H1 (cell line): ENCODE data around the gene BCL2L11. TPM values are rescaled to one million over a fixed set of nuclear protein-coding genes. Genes with fewer than 3 reads are reported as not detected.

ENCODE experiments used
- CTCF ChIA-PET: fragments of 300-600 bp; sonication (Branson Sonifier 250); formaldehyde crosslinking; loops from one replicate; lab custom pipeline; 2021; ENCODE audit not compliant: partially characterized antibody; lab: Charles Lee
- POLR2A ChIA-PET: fragments of 300-600 bp; sonication (Branson Sonifier 250); formaldehyde crosslinking; loops from one replicate; lab custom pipeline; 2021; ENCODE audit warnings: inconsistent platforms; ENCODE audit not compliant: partially characterized antibody; lab: Charles Lee
- DNase-seq, 2 experiments: peaks; one replicate each; pipeline versions ENCODE4 v3.0.0 to v3.0.0-alpha.2; 2010 to 2022; ENCODE audit warnings: low spot score in 2 of 2, low read depth in 1 of 2, mixed read lengths in 1 of 2
- FAIRE-seq: peaks from 2 replicates; lab custom pipeline; 2011; peaks lifted over from hg19 to GRCh38; lab: Jason Lieb, UNC
- H2AFZ ChIP-seq: 2 replicates; pipeline ENCODE4 v1.8.1; 2012; ENCODE audit warnings: low read length, inconsistent platforms
- H2AK5ac ChIP-seq: 2 replicates; pipeline ENCODE4 v1.6.1; 2013; ENCODE audit warnings: low read depth, low read length
- H2BK120ac ChIP-seq: replicated peaks from 2 replicates; pipeline ENCODE3; 2013; ENCODE audit warnings: low read depth, low read length, inconsistent platforms
- H2BK12ac ChIP-seq: 2 replicates; pipeline ENCODE4 v1.6.1; 2013; ENCODE audit warnings: low read depth, low read length
- H2BK15ac ChIP-seq: 2 replicates; pipeline ENCODE4 v1.6.1; 2013; ENCODE audit warnings: low read length
- H2BK20ac ChIP-seq: 2 replicates; pipeline ENCODE4 v1.6.1; 2013; ENCODE audit warnings: low read length
- H2BK5ac ChIP-seq: 2 replicates; pipeline ENCODE4 v1.6.1; 2013; ENCODE audit warnings: low read depth, low read length
- H3K14ac ChIP-seq: 2 replicates; pipeline ENCODE4 v1.6.1; 2013; ENCODE audit warnings: inconsistent platforms; ENCODE audit not compliant: insufficient read length
- H3K18ac ChIP-seq: 2 replicates; pipeline ENCODE4 v1.6.1; 2013; ENCODE audit warnings: low read length; ENCODE audit errors: extremely low read depth
- H3K23ac ChIP-seq: 2 replicates; pipeline ENCODE4 v1.6.1; 2013; ENCODE audit warnings: inconsistent platforms; ENCODE audit not compliant: insufficient read length
- H3K23me2 ChIP-seq: 2 replicates; pipeline ENCODE4 v1.6.1; 2013; ENCODE audit warnings: low read depth, low read length
- H3K27ac ChIP-seq: 2 replicates; pipeline ENCODE4 v1.6.1; 2011; ENCODE audit warnings: low read depth, low read length, inconsistent platforms
- H3K27me3 ChIP-seq, 4 experiments: replicated peaks in 1 of 4; 1 replicate in 1 of 4; 2 replicates in 3 of 4; pipeline versions ENCODE4 v1.6.1 to v1.8.1; 2011 to 2013; ENCODE audit warnings: low read length in 3 of 4, mild to moderate bottlenecking in 3 of 4, inconsistent platforms in 2 of 4, mixed read lengths in 2 of 4, moderate library complexity in 1 of 4; ENCODE audit not compliant: control insufficient read depth in 3 of 4, insufficient read depth in 3 of 4; ENCODE audit errors: extremely low read depth in 1 of 4
- H3K36me3 ChIP-seq, 4 experiments: 2 replicates each; pipeline versions ENCODE4 v1.6.1 to v1.8.1; 2011 to 2013; ENCODE audit warnings: mild to moderate bottlenecking in 4 of 4, low read length in 3 of 4, moderate library complexity in 2 of 4, control low read depth in 1 of 4, inconsistent platforms in 1 of 4; ENCODE audit not compliant: insufficient read depth in 4 of 4, control insufficient read depth in 2 of 4
- H3K4ac ChIP-seq: replicated peaks from 2 replicates; pipeline ENCODE3; 2013; ENCODE audit warnings: low read length, low read depth, mixed read lengths, inconsistent platforms; ENCODE audit not compliant: insufficient read length
- H3K4me1 ChIP-seq, 4 experiments: replicated peaks in 1 of 4; 1 replicate in 1 of 4; 2 replicates in 3 of 4; pipeline versions ENCODE4 v1.6.1 to v1.8.1; 2011 to 2013; ENCODE audit warnings: low read length in 3 of 4, inconsistent platforms in 2 of 4, mixed read lengths in 1 of 4; ENCODE audit not compliant: insufficient read depth in 4 of 4, control insufficient read depth in 3 of 4
- H3K4me2 ChIP-seq, 2 experiments: 2 replicates each; pipeline versions ENCODE4 v1.6.1 to v1.8.1; 2011 to 2013; ENCODE audit warnings: low read depth in 2 of 2, low read length in 2 of 2, control low read depth in 1 of 2, inconsistent platforms in 1 of 2, mild to moderate bottlenecking in 1 of 2; ENCODE audit not compliant: insufficient read depth in 1 of 2
- H3K4me3 ChIP-seq, 4 experiments: fragments of 200-600, 300-600 bp in 1 of 4; sonication (generic), shearing (Covaris generic), sonication (Bioruptor Twin) in 1 of 4; 2 replicates each; pipeline versions ENCODE4 v1.5.1 to v1.8.1; 2011 to 2016; ENCODE audit warnings: low read length in 4 of 4, low read depth in 3 of 4, control low read depth in 2 of 4, inconsistent platforms in 2 of 4, mild to moderate bottlenecking in 2 of 4, mixed read lengths in 1 of 4, moderate library complexity in 1 of 4; ENCODE audit not compliant: insufficient read depth in 2 of 4; ENCODE audit errors: extremely low read depth in 1 of 4
- H3K56ac ChIP-seq: replicated peaks from 2 replicates; pipeline ENCODE3; 2013; ENCODE audit warnings: low read depth, mild to moderate bottlenecking, mixed read lengths, low read length, inconsistent platforms; ENCODE audit not compliant: insufficient read length
- H3K79me1 ChIP-seq: 2 replicates; pipeline ENCODE4 v1.6.1; 2013; ENCODE audit warnings: low read depth, low read length, control low read depth
- H3K79me2 ChIP-seq, 2 experiments: 2 replicates each; pipeline versions ENCODE4 v1.6.1 to v1.8.1; 2012 to 2013; ENCODE audit warnings: low read length in 2 of 2, mild to moderate bottlenecking in 2 of 2, inconsistent platforms in 1 of 2; ENCODE audit not compliant: insufficient read depth in 2 of 2, control insufficient read depth in 1 of 2
- H3K9ac ChIP-seq, 4 experiments: replicated peaks in 1 of 4; 1 replicate in 1 of 4; 2 replicates in 3 of 4; pipeline versions ENCODE4 v1.6.1 to v1.8.1; 2011 to 2013; ENCODE audit warnings: low read depth in 3 of 4, low read length in 3 of 4, control low read depth in 2 of 4, mild to moderate bottlenecking in 2 of 4, moderate library complexity in 2 of 4, inconsistent platforms in 1 of 4; ENCODE audit errors: extremely low read depth in 1 of 4
- H3K9me3 ChIP-seq, 2 experiments: 2 replicates each; pipeline versions ENCODE4 v1.6.1 to v1.8.1; 2012 to 2013; ENCODE audit warnings: mild to moderate bottlenecking in 2 of 2, moderate library complexity in 2 of 2, control low read depth in 1 of 2, inconsistent platforms in 1 of 2, low read depth in 1 of 2, low read length in 1 of 2, mixed read lengths in 1 of 2; ENCODE audit not compliant: insufficient read depth in 2 of 2
- H4K20me1 ChIP-seq, 2 experiments: replicated peaks in 1 of 2; 2 replicates each; pipeline versions ENCODE3 to v1.8.1; 2011 to 2013; ENCODE audit warnings: inconsistent platforms in 2 of 2, low read length in 2 of 2, mild to moderate bottlenecking in 1 of 2; ENCODE audit not compliant: insufficient read depth in 2 of 2, control insufficient read depth in 1 of 2
- H4K5ac ChIP-seq: 2 replicates; pipeline ENCODE4 v1.6.1; 2013; ENCODE audit warnings: low read length, low read depth, mixed read lengths, inconsistent platforms; ENCODE audit not compliant: insufficient read length
- H4K8ac ChIP-seq: 2 replicates; pipeline ENCODE4 v1.8.0; 2013; ENCODE audit warnings: mild to moderate bottlenecking, moderate library complexity, low read length, inconsistent platforms; ENCODE audit not compliant: insufficient read depth; ENCODE audit errors: extremely low read depth
- H4K91ac ChIP-seq: replicated peaks from 2 replicates; pipeline ENCODE3; 2013; ENCODE audit warnings: low read length, mixed read lengths, inconsistent platforms; ENCODE audit not compliant: insufficient read length
- ATF2 ChIP-seq: IDR thresholded peaks from 2 replicates; pipeline ENCODE4 v1.6.1; 2012; ENCODE audit warnings: low read length, inconsistent platforms
- CBX8 ChIP-seq: fragments of 300-800, 300-1000 bp; sonication (generic); IDR thresholded peaks from 2 replicates; pipeline ENCODE4 v1.7.1; 2016; ENCODE audit warnings: low read depth, low read length, borderline replicate concordance
- CEBPB ChIP-seq: IDR thresholded peaks from 2 replicates; pipeline ENCODE4 v1.6.1; 2012; ENCODE audit warnings: low read depth, low read length
- FOSL1 ChIP-seq: IDR thresholded peaks from 2 replicates; pipeline ENCODE4 v1.6.1; 2011; ENCODE audit warnings: mild to moderate bottlenecking, low read depth, low read length, moderate library complexity; ENCODE audit not compliant: insufficient read depth
- HDAC2 ChIP-seq, 2 experiments: fragments of 300-600 bp in 1 of 2; sonication (generic) in 1 of 2; IDR thresholded peaks; 2 replicates each; pipeline ENCODE4 v1.6.1; 2011 to 2012; ENCODE audit warnings: low read depth in 2 of 2, low read length in 2 of 2, mild to moderate bottlenecking in 2 of 2, moderate library complexity in 2 of 2, borderline replicate concordance in 1 of 2, inconsistent platforms in 1 of 2
- HDAC6 ChIP-seq: IDR thresholded peaks from one replicate; pipeline ENCODE4 v1.7.1; 2012; ENCODE audit warnings: low read depth, mild to moderate bottlenecking, inconsistent platforms, low read length, moderate library complexity
- PHF8 ChIP-seq: fragments of 200-600 bp; sonication (generic); conservative IDR thresholded peaks from 2 replicates; pipeline ENCODE4 v1.7.1; 2012; ENCODE audit warnings: low read depth, mild to moderate bottlenecking, inconsistent platforms, low read length, moderate library complexity
- SIN3A ChIP-seq, 2 experiments: IDR thresholded peaks in 1 of 2; conservative IDR thresholded peaks in 1 of 2; 2 replicates each; pipeline ENCODE4 v1.6.1; 2011 to 2012; ENCODE audit warnings: low read length in 2 of 2, improper control_type of control experiment in 1 of 2, low read depth in 1 of 2, mild to moderate bottlenecking in 1 of 2
- SIRT6 ChIP-seq: IDR thresholded peaks from one replicate; pipeline ENCODE4 v1.7.1; 2012; ENCODE audit warnings: low read length, inconsistent platforms
- SIX5 ChIP-seq: IDR thresholded peaks from 2 replicates; pipeline ENCODE4 v1.6.1; 2011; ENCODE audit warnings: mild to moderate bottlenecking, low read depth, low read length
- TAF1 ChIP-seq: IDR thresholded peaks from 2 replicates; pipeline ENCODE4 v1.6.1; 2011; ENCODE audit warnings: mild to moderate bottlenecking, low read depth, low read length
- YY1 ChIP-seq: IDR thresholded peaks from 2 replicates; pipeline ENCODE4 v1.6.1; 2011; ENCODE audit warnings: low read depth, mild to moderate bottlenecking, low read length
- WGBS, 2 experiments: shearing (Covaris generic) in 1 of 2; methylation state at CpG; one replicate each; pipeline versions ENCODE4 v1.1.6 to v1.1.7; 2013 to 2015; ENCODE audit warnings: low lambda C conversion rate in 2 of 2, mixed read lengths in 2 of 2, inconsistent platforms in 1 of 2, low coverage in 1 of 2, missing lambda C conversion rate in 1 of 2; ENCODE audit not compliant: insufficient replicate concordance in 2 of 2, insufficient coverage in 1 of 2, insufficient read length in 1 of 2; ENCODE audit errors: extremely low coverage in 1 of 2, missing lambda C conversion rate in 1 of 2; 5-methylcytosine and 5-hydroxymethylcytosine counted together
- polyA plus RNA-seq, 7 experiments: library from polyadenylated mRNA; depleted of rRNA in 3 of 7; stranded (reverse) in 5 of 7; unstranded in 2 of 7; fragments of >200 nt in 5 of 7; fragments of 200-250 nt in 2 of 7; gene quantifications; 1 replicate in 5 of 7; 2 replicates in 1 of 7; 4 replicates in 1 of 7; pipeline versions ENCODE4 v1.2.1 to v1.2.3, GENCODE V29; 2011 to 2013; ENCODE audit warnings: missing spikeins in 2 of 7, mixed read lengths in 2 of 7
- total RNA-seq: library from RNA; stranded (reverse); fragmentation: NEBNext Ultra II Directional; extraction: Animal tissue kit (Norgen Biotek cat#: 25700); gene quantifications from 2 replicates; pipeline ENCODE4 v1.2.1, GENCODE V29; 2021

BCL2L11 gene
- total and polyA plus RNA-seq, 2 of the 8 experiments (the other 6 are each of a cell fraction or from before 2014, with no cell fraction given) = 7.5 to 22.9 TPM

DNA sequence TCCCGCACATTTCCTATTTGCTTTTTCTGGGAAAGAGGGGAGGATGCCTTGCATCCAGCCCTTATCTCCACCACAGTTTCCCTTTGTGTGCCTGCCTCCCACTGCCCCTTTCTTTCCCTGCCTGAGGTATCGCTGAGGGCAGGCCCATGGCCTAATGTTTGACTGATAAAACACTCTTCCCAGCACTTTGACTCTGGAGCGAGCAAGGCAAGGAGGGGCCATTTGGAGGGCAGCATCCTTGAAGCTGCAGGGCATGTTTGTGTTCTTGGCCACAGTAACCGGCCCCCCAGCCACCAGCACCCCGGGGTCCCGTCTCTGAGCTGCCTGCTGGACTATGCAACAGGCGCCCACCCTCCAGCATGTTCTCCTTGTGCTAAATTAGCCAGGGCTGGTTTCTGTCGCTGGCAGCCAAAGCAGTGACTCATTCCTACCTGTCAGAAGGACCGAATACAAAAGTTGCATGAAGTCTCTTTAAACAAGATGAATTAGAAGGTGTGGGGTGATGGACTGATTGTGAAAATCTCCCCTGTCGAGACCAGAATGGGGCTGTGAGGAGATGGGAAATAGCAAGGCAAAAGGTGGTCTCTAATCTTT lies 50.7 kb downstream of the BCL2L11 start:
- DNase-seq (no peak), FAIRE-seq (no peak)
- TF ChIP-seq HDAC2 (IDR thresholded peaks at IDR 0.05; ENCODE audit: borderline replicate concordance in 1 of 2, low read depth in 2 of 2, low read length in 2 of 2) = no peak
- no peak for TF ChIP-seq CEBPB
- TF ChIP-seq TAF1 = no peak
- no peak for TF ChIP-seq PHF8
- no peak for TF ChIP-seq ATF2
- no peak for TF ChIP-seq FOSL1
- no peak for TF ChIP-seq CBX8
- no peak for TF ChIP-seq YY1
- TF ChIP-seq SIRT6 = no peak
- no peak for TF ChIP-seq HDAC6
- TF ChIP-seq SIN3A (conservative IDR thresholded peaks at IDR 0.05 in 1 of 2, IDR thresholded peaks at IDR 0.05 in 1 of 2; ENCODE audit: low read depth in 1 of 2, low read length in 2 of 2) = no peak
- no peak for TF ChIP-seq SIX5

More for the DNA sequence above, 50.7 kb downstream of the BCL2L11 start:
- H3K14ac ChIP-seq = no peak overlapping the region
- H2BK5ac ChIP-seq = no peak overlapping the region
- no peaks in the 10 kb centered on the region for H3K23me2 ChIP-seq
- H4K5ac ChIP-seq = no peak overlapping the region
- no peak overlapping the region for H3K23ac ChIP-seq
- no peak overlapping the region for H2BK15ac ChIP-seq
- H3K27ac ChIP-seq = no peak overlapping the region
- no peak overlapping the region for H3K18ac ChIP-seq
- no peak overlapping the region for H2BK20ac ChIP-seq
- ChIA-PET CTCF (no interaction called here), POLR2A (no interaction called here)
- H2AK5ac ChIP-seq = no peak overlapping the region
- H4K91ac ChIP-seq = no peak overlapping the region
- H3K36me3 ChIP-seq = peaks cover 0 to 4% (median 0%) of the 10 kb centered on the region in 4 experiments; a peak in 2 of 8 replicates
- no peak overlapping the region for H3K9ac ChIP-seq
- peaks cover 0 to 13% (median under 1%) of the 10 kb centered on the region in 4 experiments; a peak in 4 of 7 replicates for H3K4me1 ChIP-seq
- H3K27me3 ChIP-seq = peaks cover 0 to 3% (median 0%) of the 10 kb centered on the region in 4 experiments; a peak in 2 of 7 replicates
- H4K20me1 ChIP-seq = peaks cover 0 to 2% of the 10 kb centered on the region in 2 experiments
- WGBS, 2 experiments = 82% methylated on average over 10 of the region's 10 CpGs; no CpG with 5 or more reads in 1 of the 2 experiments
- no peak overlapping the region for H3K4ac ChIP-seq
- no peaks in the 10 kb centered on the region for H3K9me3 ChIP-seq
- no peak overlapping the region for H4K8ac ChIP-seq
- H3K56ac ChIP-seq = no peak overlapping the region
- H2BK12ac ChIP-seq = no peak overlapping the region
- H3K4me2 ChIP-seq = no peak overlapping the region
- H2BK120ac ChIP-seq = no peak overlapping the region
- H3K4me3 ChIP-seq = no peak overlapping the region
- H3K79me2 ChIP-seq = no peaks in the 10 kb centered on the region
- no peak overlapping the region for H2AFZ ChIP-seq
- no peaks in the 10 kb centered on the region for H3K79me1 ChIP-seq
